GM21717 (cell line): ENCODE results near the gene CEACAM19.
"Not testable (repeated sequence)": the region's sequence is repeated elsewhere in the genome, so short reads cannot be mapped to it uniquely, and the experiment has no call there.

Experiments used
- ATAC-seq: cut with Tn5 transposase; IDR thresholded peaks from one replicate; pipeline ENCODE4 v1.9.1; 2021; ENCODE audit warnings: mild to moderate bottlenecking, moderate library complexity; ENCODE audit not compliant: unreplicated experiment

Gene CEACAM19, protein sequence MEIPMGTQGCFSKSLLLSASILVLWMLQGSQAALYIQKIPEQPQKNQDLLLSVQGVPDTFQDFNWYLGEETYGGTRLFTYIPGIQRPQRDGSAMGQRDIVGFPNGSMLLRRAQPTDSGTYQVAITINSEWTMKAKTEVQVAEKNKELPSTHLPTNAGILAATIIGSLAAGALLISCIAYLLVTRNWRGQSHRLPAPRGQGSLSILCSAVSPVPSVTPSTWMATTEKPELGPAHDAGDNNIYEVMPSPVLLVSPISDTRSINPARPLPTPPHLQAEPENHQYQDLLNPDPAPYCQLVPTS

DNA sequence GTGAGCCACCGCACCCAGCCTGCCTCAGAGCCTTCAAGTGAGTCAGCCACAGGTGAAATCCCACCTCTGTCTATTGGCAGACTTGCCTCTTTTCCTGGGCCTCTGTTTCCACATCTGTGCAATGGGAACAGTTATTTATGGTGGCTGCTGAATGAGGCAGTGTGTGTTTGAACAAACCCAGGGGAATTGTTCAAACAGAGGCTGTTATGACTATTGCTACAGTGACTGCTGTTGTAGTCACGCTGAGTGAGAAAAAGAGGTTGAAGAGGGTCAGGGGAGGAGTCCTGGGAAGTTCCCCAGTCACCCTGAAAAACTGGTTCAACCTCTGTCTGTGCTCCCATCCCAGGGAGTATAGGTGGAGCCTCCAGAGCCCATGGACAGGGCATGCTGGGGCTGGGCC is at the start of gene CEACAM19:
Gene CEACAM19, plus strand, starts transcription at position 83 of the 400 bp plus-strand sequence. CDS start 450 bp downstream, outside the sequence.
- ATAC-seq = no peak

DNA sequence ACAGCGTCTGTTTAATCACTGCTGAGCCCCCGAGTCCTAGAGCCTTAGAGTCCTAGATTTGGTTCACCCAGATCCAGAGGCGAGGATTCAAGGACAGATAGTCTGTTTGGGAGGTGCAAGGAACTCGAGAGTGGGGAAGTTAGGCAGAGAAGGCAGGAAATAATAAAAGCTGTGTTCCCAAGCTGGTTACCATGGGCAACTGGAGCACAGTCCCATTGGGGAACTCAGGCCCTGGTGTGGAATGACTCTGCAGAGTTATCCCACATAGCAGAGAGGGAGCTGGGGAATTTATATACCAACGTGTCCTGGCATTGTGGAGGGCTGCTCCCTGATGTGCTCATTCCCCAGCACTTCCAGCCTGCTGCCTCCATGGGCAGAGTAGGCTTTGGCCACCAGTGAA is 48.2 kb upstream of the CEACAM19 start:
- no peak for ATAC-seq

DNA sequence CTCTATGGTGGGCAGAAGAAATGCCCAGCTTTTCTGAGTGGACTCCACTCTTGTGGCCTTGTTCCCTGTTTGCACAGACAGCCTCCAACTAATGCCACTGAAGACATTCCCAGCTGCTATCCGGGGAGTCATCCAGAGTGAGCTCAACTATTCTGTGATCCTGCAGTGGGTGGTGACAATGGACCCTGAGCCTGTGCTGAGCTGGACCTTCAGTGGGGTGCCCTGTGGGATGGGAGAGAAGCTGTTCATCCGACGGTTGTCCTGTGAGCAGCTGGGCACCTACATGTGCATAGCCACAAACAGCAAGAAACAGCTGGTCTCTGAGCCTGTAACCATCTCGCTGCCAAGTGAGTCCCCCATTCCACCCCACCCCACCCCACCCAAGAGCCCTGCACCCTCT is 47.7 kb upstream of the CEACAM19 start:
- no peak for ATAC-seq

DNA sequence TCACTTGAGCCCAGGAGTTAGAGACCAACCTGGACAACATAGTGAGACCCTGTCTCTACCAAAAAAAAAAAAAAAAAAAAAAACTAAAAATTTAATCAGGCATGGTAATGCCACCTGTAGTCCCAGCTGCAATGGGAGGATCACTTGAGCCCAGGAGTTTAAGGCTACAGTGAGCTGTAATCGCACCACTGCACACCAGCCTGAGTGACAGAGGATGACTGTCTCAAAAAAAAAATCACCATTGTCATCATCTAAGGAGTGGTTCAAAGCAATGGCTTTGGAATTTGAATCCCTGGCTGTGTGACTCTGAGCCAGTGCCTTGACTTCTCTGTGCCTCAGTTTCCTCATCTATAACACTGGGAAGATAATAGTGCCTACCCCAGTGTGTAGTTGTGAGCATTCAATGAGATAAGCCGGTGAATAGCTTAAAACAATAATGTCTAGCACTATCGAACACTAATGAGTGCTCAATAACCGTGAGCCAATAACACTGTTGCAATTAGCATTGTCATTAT is 46.4 kb upstream of the CEACAM19 start:
- no peak for ATAC-seq

DNA sequence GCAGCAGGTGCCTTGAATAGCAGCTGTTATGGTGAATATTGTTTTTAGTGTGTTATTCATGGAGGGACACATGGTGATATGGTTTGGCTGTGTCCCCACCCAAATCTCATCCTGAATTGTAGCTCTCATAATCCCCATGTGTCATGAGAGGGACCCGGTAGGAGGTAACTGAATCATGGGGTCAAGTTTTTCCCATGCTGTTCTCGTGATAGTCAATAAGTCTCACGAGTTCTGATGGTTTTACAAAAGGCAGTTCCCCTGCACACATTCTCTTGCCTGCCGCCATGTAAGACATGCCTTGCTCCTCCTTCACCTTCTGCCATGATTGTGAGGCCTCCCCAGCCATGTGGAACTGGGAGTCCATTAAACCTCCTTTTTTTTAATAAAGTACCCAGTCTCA is 45.6 kb upstream of the CEACAM19 start:
- ATAC-seq = not testable (repeated sequence)

DNA sequence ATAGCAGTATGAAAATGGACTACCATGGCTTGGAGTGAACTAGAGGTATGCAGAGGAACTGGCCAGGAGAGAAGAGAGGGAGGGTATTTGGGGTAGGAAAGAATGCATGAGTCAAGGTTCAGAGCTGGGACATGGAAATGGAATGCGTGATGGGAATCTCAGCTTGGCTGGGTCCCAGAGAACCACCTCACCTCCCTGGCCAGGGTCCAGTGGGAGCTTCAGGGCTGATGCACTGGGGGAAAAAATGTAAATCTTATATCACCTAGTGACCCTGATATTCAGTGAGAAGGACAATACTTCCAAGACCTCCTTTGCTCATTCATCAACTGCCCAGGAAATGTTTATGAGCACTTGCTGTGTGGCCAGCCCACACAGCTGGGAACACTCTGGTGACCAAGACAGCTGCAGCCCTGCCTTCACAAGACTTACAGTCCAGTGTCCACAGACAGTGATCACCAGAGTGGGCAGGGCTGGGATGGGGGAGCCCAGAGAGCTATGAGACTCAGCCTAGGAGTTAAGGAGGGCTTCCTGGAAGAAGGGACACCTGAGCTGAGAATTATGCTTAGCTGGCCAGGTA is 45.1 kb upstream of the CEACAM19 start:
- no peak for ATAC-seq

DNA sequence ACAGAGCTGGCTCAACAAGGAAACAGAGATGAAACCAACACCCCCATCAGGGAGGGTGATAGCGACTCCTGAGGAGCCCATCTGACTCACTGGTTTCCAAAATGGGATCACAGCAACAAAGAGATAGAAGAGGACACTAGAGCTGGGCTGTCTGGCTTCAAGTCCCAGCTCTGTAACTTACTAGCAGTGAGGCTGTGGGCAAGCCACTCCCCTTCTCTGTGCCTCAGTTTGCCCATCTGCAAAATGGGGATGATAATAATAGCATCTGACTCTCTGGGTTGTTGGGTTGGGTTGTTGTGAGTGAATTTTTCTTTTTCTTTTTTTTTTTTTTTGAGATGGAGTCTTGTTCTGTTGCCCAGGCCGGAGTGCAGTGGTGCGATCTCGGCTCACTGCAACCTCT is 43.7 kb upstream of the CEACAM19 start:
- no peak for ATAC-seq

DNA sequence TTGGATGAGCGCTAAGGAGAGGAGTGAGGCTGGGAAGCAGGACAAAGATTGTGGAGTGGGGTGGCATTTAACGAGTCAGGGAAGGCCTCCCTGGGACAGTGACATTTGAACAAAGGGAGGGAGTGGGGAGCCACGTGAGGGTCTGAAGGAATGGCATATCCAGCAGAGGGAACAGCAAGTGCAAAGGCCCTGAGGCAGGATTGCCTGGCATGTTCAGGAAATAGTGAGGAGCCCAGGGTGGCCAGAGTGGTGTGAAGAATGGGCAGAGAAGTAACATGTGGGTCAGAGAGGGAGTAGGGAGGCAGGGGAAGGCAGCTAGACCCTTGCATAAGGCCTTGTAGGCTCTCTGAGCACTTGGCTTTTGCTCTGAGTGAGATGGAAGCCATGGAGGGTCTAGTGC is 42.5 kb upstream of the CEACAM19 start:
- ATAC-seq = no peak

DNA sequence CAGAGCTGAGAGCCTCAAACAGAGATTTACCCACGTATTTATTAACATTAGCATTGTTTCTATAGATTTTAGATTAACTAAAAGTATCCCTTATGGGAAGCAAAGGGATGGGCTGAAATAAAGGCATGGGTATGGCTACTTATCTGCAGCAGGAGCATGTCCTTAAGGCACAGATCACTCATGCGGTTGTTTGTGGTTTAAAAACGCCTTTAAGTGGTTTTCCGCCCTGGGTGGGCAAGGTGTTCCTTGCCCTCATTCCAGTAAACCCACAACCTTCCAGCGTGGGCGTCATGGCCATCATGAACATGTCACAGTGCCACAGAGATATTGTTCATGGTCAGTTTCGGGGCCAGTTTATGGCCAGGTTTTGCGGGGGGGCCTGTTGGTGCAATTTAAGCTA is 39.7 kb upstream of the CEACAM19 start:
- not testable (repeated sequence) for ATAC-seq

DNA sequence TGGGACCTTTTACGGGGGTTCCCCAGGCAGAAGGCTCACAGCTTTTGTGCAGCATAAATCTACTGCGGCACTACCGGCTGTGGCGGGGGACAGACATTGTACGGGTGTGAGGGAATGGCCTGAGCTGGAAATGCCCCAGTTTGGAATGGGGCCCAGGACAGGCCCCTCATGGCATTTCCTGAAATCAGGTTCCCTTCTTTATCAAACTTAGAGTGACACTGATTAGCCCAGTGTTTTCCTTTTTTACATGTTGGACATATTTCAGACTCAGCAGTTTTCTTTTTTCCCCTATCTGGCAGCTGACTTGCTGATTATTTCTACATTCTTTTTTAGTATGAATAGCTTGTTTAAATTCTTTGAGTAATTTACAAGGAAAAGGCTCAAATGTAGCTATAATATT is 37.2 kb upstream of the CEACAM19 start:
- ATAC-seq = not testable (repeated sequence)

DNA sequence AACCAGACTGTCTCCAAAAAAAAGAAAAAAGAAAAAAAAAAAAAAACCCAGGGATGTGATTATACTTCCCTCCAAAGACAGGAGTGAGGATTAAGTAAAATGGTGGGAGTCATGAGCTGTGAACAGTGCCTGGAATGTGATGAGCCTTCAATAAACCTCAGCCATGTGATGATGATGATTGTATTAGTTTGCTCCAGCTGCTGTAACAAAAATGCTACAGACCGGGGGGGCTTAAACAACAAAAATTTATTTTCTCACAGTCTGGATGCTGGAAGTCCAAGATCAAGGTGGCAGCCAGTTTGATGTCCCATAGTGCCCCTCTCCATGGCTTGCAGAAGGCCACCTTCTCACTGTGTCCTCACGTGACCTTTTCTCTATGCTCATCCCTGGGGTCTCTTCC is 36.5 kb upstream of the CEACAM19 start:
- ATAC-seq = no peak

DNA sequence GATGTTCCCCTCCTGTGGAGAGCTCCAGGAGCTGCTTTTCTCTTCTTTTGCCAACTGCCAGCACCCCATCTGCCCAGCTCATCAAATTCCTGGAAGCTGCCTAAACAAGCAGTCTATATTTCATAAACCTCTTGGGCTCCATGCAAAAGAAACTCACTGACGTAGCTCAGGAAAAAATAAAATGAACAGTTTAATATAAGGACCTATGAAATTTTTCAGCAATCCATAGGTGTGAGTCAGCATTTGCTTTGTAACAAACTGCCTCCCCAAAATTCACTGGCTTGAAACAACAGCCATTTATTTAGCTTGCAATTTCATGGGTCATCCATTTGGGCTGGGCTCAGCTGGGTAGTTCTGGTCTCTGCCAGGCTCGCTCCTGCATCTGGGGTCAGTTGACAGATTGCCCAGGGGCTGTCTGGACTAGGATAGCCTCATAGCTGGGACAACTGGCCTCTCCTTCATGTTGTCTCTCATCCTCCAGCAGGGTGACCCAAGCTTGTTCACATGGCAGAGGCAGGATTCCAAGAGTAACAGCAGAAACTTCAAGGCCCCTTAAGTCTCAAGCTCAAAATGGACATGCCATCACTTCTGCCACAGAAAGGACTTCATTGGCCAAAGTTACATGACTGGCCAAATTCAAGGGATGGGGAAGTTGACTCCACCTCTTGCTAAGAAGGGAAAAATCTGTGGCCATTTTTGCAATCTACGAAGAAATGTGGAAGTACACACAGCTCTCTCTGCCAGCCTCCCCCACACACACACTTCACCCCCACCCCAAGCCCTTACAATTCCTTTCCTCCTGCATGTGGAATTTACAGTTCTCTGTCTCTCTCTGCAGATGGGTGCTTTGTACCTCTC is 35.5 kb upstream of the CEACAM19 start:
- ATAC-seq = no peak

DNA sequence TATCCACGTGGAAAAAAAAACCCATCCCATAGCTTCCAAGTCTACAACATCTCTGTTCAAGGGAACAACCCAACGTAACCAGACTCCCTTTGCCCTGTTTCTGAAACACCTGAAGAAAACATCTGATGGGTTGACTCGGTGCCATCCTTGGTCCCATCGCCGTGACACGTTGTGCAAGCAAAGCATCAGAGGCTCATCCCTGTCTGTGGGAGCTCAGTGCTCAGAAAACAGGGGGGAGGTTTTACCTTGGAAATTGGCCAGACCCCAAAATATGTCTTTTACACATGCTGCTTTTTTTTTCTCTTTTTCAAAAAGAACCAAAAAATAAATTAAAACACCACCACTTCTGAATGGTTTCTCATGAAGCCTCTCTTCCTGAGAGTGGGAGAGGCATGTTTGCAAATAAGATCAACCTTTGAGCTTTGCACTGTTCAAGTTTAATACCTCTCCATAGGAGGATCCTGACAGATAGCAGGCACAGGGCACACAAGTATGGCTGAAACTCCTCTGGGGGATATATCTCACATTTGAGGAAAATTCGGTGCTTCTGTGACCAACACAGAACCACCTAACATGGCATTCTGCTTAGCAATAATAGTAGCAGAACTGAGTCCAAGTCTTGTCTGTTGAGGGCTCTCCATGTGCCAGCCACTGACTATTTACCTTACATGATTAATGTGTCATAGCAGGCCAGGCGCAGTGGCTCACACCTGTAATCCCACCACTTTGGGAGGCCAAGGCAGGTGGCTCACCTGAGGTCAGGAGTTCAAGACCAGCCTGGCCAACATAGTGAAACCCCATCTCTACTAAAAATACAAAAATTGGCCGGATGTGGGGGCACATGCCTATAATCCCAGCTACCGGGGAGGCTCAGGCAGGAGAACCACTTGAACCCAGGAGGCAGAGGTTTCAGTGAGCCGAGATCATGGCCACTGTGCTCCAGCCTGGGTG is 34.6 kb upstream of the CEACAM19 start:
- ATAC-seq = no peak

DNA sequence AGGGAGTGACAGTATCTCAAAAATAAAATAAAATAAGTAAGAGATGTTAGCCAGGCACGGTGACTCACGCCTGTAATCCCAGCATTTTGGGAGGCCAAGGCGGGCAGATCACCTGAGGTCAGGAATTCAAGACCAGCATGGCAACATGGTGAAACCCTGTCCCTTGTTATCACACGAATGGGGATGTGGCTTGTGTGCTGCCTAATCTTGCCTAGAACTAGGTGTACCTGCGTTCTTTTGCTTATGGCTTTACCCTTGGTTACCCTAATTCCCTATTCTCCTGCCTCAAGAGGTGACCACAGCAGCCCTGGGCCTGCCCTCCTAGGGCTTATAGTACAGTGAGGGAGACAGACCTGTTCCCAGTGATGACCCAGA is 33.9 kb upstream of the CEACAM19 start:
- no peak for ATAC-seq

DNA sequence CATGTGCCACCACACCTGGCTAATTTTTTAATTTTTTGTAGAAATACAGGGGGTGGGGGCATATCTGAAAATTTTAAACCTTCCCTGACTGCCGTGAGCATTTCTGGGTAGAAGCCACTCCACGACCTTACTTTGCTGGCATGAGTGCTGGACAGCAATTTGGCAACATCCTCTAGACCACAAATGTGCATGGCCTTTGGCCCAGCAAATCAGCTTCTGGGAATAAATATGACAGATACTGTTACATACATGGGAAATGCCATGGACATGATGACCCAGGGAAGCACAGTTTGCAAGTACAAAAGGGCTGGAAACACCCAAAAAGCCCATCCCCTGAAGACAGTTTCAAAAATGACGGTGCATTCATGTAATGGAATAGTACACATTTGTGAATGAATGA is 30.8 kb upstream of the CEACAM19 start:
- no peak for ATAC-seq

DNA sequence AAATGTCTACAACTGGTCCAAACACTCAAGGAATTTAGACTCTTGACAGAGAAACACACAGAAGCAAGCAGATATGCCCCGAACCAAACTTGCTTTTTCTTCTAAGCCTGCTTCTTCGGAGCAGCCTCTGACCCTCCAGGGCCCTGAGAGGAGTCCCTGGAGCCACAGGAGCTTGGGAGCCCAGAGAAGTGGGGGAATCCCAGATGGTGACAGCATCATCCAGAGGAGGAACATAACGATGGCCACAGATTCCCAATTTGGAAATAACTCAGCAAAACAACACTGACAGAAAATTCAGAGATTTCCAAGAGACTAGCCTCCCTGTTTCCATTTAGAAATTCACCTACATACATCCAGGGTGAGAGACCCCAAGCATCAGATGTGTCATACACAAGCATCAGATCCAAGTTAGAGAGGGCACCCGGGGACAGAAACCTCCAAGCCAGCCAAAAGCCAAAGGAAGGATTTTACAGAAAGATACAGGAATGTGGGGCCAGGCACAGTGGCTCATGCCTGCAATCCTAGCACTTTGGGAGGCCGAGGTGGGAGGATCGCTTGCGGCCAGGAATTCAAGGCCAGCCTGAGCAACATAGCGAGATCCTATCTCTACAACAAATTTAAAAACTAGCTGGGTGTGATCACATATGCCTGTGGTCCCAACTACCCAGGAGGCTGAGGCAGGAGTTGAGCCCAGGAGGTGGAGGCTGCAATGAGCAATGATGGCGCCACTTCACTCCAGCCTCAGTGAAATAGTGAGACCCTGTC is 29.6 kb upstream of the CEACAM19 start:
- no peak for ATAC-seq

DNA sequence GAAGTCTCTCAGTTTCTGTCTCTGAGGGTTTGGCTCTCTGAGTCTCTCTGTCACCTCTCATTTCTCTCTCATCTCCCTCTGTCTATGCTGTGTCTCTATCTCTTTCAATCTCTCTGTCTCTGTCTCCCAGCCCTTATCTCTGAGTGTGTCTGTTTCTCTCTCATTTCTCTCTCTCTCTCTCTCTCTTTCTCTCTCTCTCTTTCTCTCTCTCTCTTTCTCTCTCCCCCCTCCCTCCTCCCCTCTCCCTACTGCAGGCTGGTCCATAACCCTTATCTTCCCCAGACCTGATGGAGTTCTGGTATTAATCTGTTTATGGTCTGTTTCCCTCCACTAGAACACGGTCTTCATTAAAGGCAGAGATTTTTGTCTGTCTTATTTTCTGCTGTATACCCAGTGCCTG is 28.9 kb upstream of the CEACAM19 start:
- no peak for ATAC-seq

DNA sequence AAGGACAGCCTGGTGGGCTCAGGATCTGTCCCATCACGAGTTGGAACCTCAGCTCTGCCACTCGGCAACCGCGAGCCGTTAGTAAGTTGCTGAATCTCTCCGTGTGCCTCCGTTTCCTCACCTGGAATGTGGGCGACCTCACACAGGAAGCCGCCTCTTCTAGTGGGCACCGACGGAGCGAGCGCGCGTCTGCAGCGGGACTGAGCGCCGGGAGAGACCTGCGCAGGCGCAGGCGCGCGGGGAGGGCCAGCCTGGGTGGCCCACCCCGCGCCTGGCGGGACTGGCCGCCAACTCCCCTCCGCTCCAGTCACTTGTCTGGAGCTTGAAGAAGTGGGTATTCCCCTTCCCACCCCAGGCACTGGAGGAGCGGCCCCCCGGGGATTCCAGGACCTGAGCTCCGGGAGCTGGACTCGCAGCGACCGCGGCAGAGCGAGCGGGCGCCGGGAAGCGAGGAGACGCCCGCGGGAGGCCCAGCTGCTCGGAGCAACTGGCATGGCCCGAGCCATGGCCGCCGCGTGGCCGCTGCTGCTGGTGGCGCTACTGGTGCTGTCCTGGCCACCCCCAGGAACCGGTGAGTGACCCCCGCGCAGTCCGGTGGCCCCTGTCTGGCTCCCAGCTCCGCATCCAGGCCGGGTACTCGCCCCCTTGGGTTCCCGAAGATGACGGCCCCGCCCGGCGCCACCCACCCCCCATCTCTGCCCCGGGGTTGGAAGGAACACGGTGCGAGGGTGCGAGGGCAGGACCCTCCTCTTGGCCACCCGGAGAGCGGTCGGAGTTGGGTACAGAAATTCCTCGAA is 27.5 kb upstream of the CEACAM19 start, which contains the start of gene PVR:
Gene PVR, plus strand, starts transcription at position 306 of the 797 bp plus-strand sequence. Its CDS starts 187 bp downstream, at position 493.
- no peak for ATAC-seq
